PC-3 (cell line): ENCODE results near the gene CMSS1. TPM values are rescaled to one million over a fixed set of nuclear protein-coding genes. Genes with fewer than 3 reads are reported as not detected.

Experiments used
- ATAC-seq: fragments of 200-7000 bp; cut with Tn5 transposase; 2 replicates; pipeline ENCODE4 v1.9.1; 2020; ENCODE audit warnings: mild to moderate bottlenecking, moderate library complexity
- BruUV-seq: library from RNA; stranded (reverse); fragments of 400-500 nt; replicated peaks from 2 replicates; lab custom pipeline; 2021; lab: Mats Ljungman, UMichigan
- CTCF ChIA-PET: fragments of 300-600 bp; sonication (Branson Sonifier 250); formaldehyde crosslinking; loops from one replicate; lab custom pipeline; 2022; ENCODE audit warnings: antibody characterized with exemption; lab: Charles Lee
- POLR2A ChIA-PET: fragments of 300-600 bp; sonication (Branson Sonifier 250); formaldehyde crosslinking; loops from one replicate; lab custom pipeline; 2022; ENCODE audit warnings: antibody characterized with exemption; ENCODE audit not compliant: unreplicated experiment; lab: Charles Lee
- DNase-seq: peaks from one replicate; pipeline ENCODE4 v3.0.0-alpha.2; 2015
- H2AFZ ChIP-seq: fragments of 300-600 bp; sonication (generic); 2 replicates; pipeline ENCODE4 v1.6.0; 2016; ENCODE audit warnings: antibody characterized with exemption, low read length
- H3F3A ChIP-seq: fragments of 300-600 bp; sonication (generic); one replicate; pipeline ENCODE4 v1.6.0; 2017; ENCODE audit warnings: antibody characterized with exemption, low read length, control low read depth, mild to moderate bottlenecking; ENCODE audit not compliant: unreplicated experiment
- H3K27ac ChIP-seq: fragments of 300-600 bp; sonication (generic); 2 replicates; pipeline ENCODE4 v1.5.1; 2016; ENCODE audit warnings: mild to moderate bottlenecking, low read length
- H3K27me3 ChIP-seq: fragments of 300-600 bp; sonication (generic); 2 replicates; pipeline ENCODE4 v1.6.1; 2016; ENCODE audit warnings: low read length, mixed read lengths
- H3K36me3 ChIP-seq: fragments of 300-600 bp; sonication (generic); 2 replicates; pipeline ENCODE4 v1.6.1; 2016; ENCODE audit warnings: low read depth, mixed run types, low read length, mixed read lengths
- H3K4me1 ChIP-seq: fragments of 300-600 bp; sonication (generic); 2 replicates; pipeline ENCODE4 v1.5.1; 2016; ENCODE audit warnings: low read length; ENCODE audit not compliant: insufficient read depth
- H3K4me2 ChIP-seq: fragments of 300-600 bp; sonication (generic); 2 replicates; pipeline ENCODE4 v1.6.0; 2016; ENCODE audit warnings: low read length
- H3K4me3 ChIP-seq: fragments of 300-600 bp; sonication (generic); 2 replicates; pipeline ENCODE4 v1.5.1; 2016; ENCODE audit warnings: mild to moderate bottlenecking, low read length, mixed read lengths
- H3K79me2 ChIP-seq: fragments of 300-600 bp; sonication (generic); 2 replicates; pipeline ENCODE4 v1.6.1; 2017; ENCODE audit warnings: low read length, mixed read lengths
- H3K9ac ChIP-seq: fragments of 300-600 bp; sonication (generic); 2 replicates; pipeline ENCODE4 v1.6.0; 2016; ENCODE audit warnings: mild to moderate bottlenecking, low read length
- H3K9me2 ChIP-seq: fragments of 300-600 bp; sonication (generic); replicated peaks from 2 replicates; pipeline ENCODE4 v1.6.1; 2016; ENCODE audit warnings: mixed run types, low read length, mixed read lengths
- H3K9me3 ChIP-seq: fragments of 300-600 bp; sonication (generic); 2 replicates; pipeline ENCODE4 v1.6.1; 2016; ENCODE audit warnings: low read length, mixed read lengths
- H4K20me1 ChIP-seq: fragments of 300-600 bp; sonication (generic); 2 replicates; pipeline ENCODE4 v1.6.1; 2016; ENCODE audit warnings: low read length, mixed read lengths
- EZH2 ChIP-seq: fragments of 300-600 bp; sonication (generic); IDR thresholded peaks from one replicate; pipeline ENCODE4 v1.6.1; 2017; ENCODE audit warnings: antibody characterized with exemption, mild to moderate bottlenecking, low read length; ENCODE audit not compliant: unreplicated experiment
- EZH2phosphoT487 ChIP-seq: fragments of 300-600 bp; sonication (generic); IDR thresholded peaks from 2 replicates; pipeline ENCODE4 v1.6.1; 2018; ENCODE audit warnings: mild to moderate bottlenecking, antibody characterized with exemption, low read length, borderline replicate concordance
- intact Hi-C: fragments of 100-400 bp; cut with micrococcal nuclease; formaldehyde crosslinking; loops from 2 replicates; pipeline ENCODE4 v1.9.0; 2023
- total RNA-seq: library from RNA; depleted of rRNA; stranded (reverse); fragments of >200 nt; gene quantifications from 2 replicates; pipeline ENCODE4 v1.2.3, GENCODE V29; 2014
- TF ChIP-seq, protein P1 (sequence below): fragments of 300-600 bp; sonication (generic); conservative IDR thresholded peaks from 2 replicates; pipeline ENCODE4 v1.5.1; 2017; ENCODE audit warnings: antibody characterized with exemption, low read depth, mild to moderate bottlenecking, low read length

Gene CMSS1
- total RNA-seq, 1 experiment from 2014 or later, result 63.1 TPM

DNA sequence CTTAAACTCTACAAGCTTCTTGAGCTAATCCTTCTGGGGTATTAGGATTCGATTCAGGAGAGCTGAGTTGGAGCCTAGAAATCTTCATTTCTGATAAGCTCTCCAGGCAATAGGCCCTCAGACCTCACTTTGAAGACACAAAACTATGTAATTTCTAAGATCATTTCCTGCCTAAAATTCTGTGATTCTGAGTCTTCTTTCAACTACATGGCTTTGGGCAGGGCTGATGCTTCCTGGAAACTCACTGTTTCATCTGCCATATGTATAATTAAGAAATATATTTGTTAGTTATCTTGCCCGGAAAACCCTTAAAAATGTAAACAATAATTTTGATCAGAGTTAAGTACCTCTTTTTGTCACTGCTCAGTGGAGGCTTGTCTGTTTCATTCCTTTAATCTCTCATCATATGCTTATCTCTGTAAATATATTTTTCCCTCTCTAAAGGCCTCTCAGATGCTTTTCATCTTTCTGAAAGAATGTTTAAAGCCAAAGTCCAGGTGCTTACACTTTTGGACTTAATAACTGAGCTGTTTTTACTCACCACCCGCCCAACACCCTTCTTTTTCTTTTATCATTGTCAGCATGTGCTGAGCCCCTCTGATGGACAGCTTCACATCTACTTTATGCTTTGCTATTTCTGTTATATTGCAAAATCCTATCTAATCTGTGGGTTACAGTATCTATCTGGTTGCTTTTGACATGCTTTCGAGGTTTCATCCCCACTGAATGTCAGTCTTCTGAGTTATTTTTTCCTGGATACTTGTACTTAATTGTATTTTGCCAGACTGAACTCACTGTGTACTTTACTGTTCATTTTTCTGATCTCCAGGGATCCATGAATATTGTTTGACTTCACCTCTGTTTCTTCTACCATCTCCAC, 258.4 kb downstream of the CMSS1 start:
- no peak overlapping the region for H3K27ac ChIP-seq
- H3K4me3 ChIP-seq, result no peak overlapping the region
- H3K4me2 ChIP-seq, result no peak overlapping the region
- BruUV-seq, result no TSS peak
- H3K27me3 ChIP-seq, result no peaks in the 10 kb centered on the region
- H3K9ac ChIP-seq, result no peak overlapping the region
- TF ChIP-seq, protein P1, sequence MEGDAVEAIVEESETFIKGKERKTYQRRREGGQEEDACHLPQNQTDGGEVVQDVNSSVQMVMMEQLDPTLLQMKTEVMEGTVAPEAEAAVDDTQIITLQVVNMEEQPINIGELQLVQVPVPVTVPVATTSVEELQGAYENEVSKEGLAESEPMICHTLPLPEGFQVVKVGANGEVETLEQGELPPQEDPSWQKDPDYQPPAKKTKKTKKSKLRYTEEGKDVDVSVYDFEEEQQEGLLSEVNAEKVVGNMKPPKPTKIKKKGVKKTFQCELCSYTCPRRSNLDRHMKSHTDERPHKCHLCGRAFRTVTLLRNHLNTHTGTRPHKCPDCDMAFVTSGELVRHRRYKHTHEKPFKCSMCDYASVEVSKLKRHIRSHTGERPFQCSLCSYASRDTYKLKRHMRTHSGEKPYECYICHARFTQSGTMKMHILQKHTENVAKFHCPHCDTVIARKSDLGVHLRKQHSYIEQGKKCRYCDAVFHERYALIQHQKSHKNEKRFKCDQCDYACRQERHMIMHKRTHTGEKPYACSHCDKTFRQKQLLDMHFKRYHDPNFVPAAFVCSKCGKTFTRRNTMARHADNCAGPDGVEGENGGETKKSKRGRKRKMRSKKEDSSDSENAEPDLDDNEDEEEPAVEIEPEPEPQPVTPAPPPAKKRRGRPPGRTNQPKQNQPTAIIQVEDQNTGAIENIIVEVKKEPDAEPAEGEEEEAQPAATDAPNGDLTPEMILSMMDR, result no peak
- TF ChIP-seq EZH2 (no peak), EZH2phosphoT487 (no peak)
- POLR2A ChIA-PET, result interaction anchor here (0.5 to 0.7 kb wide), 2 partner anchors 29 to 31 kb away, joined by 5 to 17 read pairs; no protein-coding TSS in a partner anchor
- ATAC-seq, result no peak
- H3K79me2 ChIP-seq, result no peaks in the 10 kb centered on the region
- CTCF ChIA-PET, result interaction anchor here (0.5 to 1.4 kb wide), 3 partner anchors 31 to 178 kb away, joined by 4 to 5 read pairs (median 4); no protein-coding TSS in a partner anchor
- H3K9me2 ChIP-seq, result no peaks in the 10 kb centered on the region
- no peaks in the 10 kb centered on the region for H3K36me3 ChIP-seq
- no peaks in the 10 kb centered on the region for H3K9me3 ChIP-seq
- intact Hi-C loops, result loop anchor here (1.0 kb wide), 1 partner anchor 10 kb away; no protein-coding TSS in a partner anchor
- peaks cover 27% of the 10 kb centered on the region for H3K4me1 ChIP-seq
- H3F3A ChIP-seq, result no peaks in the 10 kb centered on the region
- H4K20me1 ChIP-seq, result no peaks in the 10 kb centered on the region
- H2AFZ ChIP-seq, result no peak overlapping the region
- no peak for DNase-seq

DNA sequence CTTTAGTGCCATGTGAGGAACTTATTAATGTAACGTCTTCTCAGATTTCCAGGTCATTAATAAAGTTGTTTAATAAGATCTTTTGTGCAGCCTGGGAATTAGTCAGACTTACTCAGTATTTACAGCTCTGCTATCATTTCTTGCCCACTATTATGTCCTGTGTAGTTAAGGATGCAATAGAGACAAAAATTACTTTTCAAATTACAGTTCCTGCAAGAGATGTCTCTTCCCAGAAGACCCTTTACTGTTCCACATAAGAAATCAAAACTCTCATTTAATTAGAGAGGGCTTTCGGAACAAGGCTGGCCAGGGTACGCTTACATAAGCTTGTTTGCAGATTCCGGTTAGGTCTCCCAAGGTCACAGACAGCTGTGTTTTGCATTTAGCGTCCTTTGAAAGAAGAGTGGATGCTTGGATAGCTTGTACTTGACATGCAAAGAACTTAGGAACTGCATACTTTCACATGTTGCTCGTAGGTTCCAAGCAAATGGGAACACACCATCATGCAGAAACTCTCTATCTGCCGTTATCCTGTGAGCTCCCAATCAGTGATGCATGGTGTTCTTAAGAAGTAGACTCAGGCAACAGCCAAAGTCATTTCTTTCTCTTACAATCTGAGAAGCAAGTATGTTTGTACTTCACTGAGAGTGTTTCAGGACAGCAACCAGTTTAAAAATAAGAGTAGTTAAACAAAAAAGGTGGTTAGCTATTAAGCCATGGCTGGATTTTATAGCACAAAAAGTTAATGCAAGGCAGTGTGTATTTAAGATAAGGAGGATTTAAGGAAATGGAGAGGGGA, 259.3 kb downstream of the CMSS1 start:
- peak; percentile 6 for DNase-seq
- Histone ChIP-seq H3K9me3 (no peaks in the 10 kb centered on the region), H3K4me1 (peaks cover 23% of the 10 kb centered on the region), H3K4me2 (no peak overlapping the region), H4K20me1 (no peaks in the 10 kb centered on the region), H3K9me2 (no peaks in the 10 kb centered on the region), H3K27ac (no peak overlapping the region), H3K79me2 (no peaks in the 10 kb centered on the region), H3K4me3 (no peak overlapping the region), H3F3A (no peaks in the 10 kb centered on the region), H2AFZ (no peak overlapping the region), H3K36me3 (no peaks in the 10 kb centered on the region), H3K27me3 (no peaks in the 10 kb centered on the region), H3K9ac (no peak overlapping the region)
- BruUV-seq, result no TSS peak
- POLR2A ChIA-PET, result interaction anchor here (0.5 kb wide), 2 partner anchors 30 to 1570 kb away, joined by 5 to 17 read pairs; no protein-coding TSS in a partner anchor
- peak; percentile 92 for ATAC-seq
- intact Hi-C loops, result loop anchor here (1.0 kb wide), 1 partner anchor 9 kb away; no protein-coding TSS in a partner anchor
- TF ChIP-seq EZH2phosphoT487 (no peak), EZH2 (no peak)
- TF ChIP-seq, protein P1, result no peak
- CTCF ChIA-PET, result interaction anchor here (0.5 to 1.4 kb wide), 3 partner anchors 30 to 177 kb away, joined by 4 to 5 read pairs (median 4); no protein-coding TSS in a partner anchor
